NOMO-1 treated with DMSO at 0.1 percent for 48 hours (cell line): ENCODE results near the gene PGM5.
"Not testable (repeated sequence)": the region's sequence is repeated elsewhere in the genome, so short reads cannot be mapped to it uniquely, and the experiment has no call there.

Experiments used
- DNase-seq: peaks from one replicate; lab custom pipeline; 2025; ENCODE audit not compliant: unreplicated experiment; lab: John Stamatoyannopoulos, UW

PGM5 gene

GRCh38 chr9:68356380-68357118, at the start of gene PGM5:
Gene PGM5, plus strand, starts transcription at chr9:68356611. Its CDS starts 517 bp downstream, at chr9:68357128.
- not testable (repeated sequence) for DNase-seq

DNA sequence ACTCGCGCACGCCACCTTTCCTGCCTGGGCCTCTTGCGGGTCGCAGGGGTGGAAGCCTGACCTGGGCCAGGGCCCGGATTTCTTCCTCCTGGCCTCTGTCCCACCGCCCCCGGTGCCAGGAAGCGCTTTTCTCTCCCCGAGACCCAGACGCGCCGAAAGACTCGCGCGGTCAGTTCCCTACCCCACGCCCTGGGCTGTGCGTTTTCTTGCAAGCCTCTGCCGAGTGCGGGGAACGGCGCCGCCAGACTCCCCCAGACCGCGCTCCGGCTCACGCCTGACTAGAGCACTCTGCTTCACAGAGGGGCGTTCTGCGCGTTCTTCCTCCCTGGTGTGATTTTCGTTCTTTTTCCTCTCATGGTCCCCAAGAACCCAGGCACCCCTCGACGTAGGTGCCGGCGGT, 49.3 kb upstream of the PGM5 start:
- DNase-seq: not testable (repeated sequence)

DNA sequence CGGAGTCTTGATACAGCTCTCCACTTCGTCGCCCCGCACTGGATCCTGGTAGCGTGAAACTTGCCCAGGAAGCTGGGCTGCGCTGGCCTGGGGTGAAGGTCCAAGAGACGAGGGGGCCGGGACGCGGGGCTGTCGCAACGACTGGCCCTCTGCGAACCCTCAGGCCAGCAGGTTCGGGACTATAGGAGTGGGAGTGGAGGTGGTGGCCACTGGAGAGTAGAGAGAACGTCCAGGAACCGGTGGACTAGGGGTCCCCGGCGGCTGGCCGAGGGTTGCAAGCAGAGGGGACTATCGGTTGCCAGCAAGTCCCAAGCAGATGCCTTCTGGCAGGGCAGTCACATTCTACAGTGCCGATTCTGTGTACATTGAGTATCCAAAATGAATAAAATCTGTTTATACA, 48.8 kb upstream of the PGM5 start:
- not testable (repeated sequence) for DNase-seq

- DNase-seq: not testable (repeated sequence)
Observed at GRCh38 chr9:68311208-68311607, 45.2 kb upstream of the PGM5 start.

GRCh38 chr9:68318209-68318608, 38.2 kb upstream of the PGM5 start:
- not testable (repeated sequence) for DNase-seq

GRCh38 chr9:68323749-68324148, 32.7 kb upstream of the PGM5 start:
- not testable (repeated sequence) for DNase-seq

DNA sequence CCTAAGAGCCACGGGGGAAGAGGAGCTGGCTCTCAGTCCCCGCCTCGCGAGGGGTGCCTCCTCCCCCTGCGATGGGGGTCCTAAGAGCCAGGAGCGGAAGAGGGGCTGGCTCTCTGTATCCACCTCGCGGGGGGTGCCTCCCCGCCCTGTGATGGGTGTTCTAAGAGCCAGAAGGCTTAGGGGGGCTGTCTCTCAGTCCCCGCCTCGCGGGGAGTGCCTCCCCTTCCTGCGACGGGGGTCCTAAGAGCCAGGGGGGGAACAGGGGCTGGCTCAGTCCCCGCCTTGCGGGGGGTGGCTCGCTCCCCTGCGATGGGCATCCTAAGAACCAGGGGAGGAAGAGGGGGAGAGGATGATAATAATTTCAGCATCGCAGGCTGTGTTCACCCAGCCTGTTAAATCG, 31.9 kb upstream of the PGM5 start:
- not testable (repeated sequence) for DNase-seq

DNA sequence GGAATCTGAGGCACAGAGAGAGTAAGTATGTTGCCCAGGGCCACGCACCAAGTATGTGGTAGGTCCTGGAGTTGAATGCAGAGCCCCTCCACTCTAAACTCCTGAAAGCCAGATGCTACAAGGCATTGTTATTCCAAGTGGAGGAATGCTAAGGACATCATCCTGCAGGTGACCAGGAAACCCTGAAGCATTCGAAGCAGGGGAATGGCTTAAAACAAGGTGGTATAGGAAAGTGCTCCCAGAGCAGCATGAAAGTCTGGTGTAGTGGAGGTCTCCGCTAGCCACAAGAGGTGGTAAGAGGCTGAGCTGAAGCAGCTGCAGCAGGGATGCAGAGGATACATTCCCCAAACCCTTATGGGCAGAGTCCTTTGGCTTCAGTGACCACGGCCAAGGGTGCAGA, 27.3 kb upstream of the PGM5 start:
- not testable (repeated sequence) for DNase-seq

DNA sequence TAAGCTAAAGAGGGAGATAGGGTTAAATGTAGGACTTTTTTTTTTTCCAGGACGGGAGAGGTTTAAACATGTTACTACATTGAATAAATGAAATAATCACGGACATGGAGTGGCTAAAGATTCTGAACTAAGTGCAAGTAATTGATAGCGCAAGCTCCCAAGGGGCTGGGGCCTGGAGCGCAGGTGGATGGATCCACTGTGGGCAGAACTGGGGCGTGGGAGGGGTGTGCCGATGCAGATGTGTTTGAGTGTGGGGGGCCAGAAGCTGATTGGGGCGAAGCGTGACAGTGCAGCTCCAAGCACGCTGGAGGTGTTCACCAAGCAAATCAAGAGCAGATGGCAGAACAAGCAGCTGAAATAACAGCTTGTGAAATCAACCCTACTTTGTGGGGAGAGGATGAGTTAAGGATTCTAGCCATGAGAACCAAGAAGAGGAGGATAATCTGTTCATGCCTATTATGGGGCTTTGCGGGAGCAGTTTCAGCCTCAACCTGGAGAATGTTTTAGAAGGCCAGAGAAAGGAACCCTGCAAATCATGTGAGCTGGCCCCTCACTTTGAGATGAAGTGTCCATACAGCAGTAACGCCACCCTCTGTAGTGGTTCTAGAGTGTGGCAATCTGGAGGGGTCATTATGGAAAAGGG, 25.8 kb upstream of the PGM5 start:
- not testable (repeated sequence) for DNase-seq

DNA sequence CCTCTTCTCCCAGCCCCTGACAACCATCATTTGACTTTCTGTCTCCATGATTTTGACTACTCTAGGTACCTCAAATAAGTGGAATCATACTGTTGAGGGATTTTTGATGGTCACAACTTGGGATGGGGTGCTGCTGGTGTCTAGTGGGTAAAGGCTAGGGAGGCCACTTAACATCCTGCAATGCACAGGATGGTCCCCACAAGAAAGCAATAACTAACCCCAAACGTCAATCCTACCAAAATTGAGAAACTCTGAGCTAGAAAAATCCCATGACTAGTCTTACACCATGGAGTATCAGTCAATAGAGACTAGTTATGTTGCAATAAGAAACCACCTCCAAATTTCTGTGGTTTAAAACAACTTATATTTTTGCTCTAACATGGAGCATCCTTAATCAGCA, 24.3 kb upstream of the PGM5 start:
- not testable (repeated sequence) for DNase-seq

DNA sequence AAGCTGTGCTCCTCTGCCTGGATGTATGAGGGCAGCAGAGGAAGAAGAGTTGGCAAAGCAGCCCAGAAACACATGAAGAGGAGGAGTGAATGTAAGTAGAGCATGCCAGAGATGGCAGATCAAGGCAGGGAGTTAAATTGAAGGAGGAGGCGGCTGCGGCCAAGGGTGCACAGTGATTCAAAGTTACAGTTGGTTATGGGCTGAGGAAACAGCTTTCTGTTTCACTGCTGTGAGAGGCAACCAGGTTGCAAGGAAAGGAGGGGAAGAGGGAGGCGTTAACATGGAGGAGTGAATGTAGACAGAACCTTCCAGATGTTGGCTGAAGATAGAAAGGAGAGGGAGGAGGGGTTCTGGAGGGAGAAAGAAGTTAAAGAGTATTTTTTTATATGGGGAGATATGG, 20.5 kb upstream of the PGM5 start:
- not testable (repeated sequence) for DNase-seq

GRCh38 chr9:68336639-68337339, 19.6 kb upstream of the PGM5 start:
- not testable (repeated sequence) for DNase-seq

- DNase-seq: not testable (repeated sequence)
Observed at GRCh38 chr9:68338000-68338399, 18.4 kb upstream of the PGM5 start.

DNA sequence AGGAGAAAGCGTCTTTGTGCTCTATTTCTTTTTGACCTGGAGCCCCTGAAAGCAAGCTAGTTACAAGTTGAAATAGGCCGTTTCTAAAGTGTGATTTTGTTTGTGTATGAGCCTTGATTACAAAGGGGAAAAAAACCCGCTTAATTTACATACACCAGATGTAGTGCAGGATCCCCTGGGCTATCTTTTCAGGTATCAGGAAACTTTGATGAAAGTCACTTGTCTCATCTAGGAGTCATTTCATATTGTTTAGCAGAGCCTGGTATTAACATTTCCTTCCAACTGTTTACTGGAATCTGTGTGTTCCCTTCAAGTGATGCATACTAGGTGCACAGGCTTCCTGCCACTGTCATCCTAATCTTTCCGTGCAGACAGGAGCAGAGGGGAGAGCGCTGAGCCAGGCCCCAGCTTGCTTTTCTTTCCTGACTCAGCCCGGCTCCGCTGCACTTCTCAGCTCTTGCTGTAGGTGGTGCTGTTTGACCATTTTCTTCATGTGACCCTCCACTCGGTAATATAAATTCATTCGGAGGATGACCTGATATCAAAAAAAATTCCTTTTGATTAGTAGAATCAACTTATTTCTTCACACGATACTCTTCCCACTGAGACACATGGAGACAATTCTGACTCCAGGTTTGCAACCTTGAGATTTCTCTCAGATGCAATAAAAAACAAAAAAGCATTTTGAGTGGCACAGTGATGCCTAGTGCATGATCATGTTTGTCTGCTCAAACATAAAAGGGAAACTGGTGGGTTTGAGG, 14.0 kb upstream of the PGM5 start:
- not testable (repeated sequence) for DNase-seq

GRCh38 chr9:68343242-68343641, 13.2 kb upstream of the PGM5 start:
- DNase-seq: not testable (repeated sequence)

- DNase-seq: not testable (repeated sequence)
Observed at GRCh38 chr9:68343992-68344391, 12.4 kb upstream of the PGM5 start.

DNA sequence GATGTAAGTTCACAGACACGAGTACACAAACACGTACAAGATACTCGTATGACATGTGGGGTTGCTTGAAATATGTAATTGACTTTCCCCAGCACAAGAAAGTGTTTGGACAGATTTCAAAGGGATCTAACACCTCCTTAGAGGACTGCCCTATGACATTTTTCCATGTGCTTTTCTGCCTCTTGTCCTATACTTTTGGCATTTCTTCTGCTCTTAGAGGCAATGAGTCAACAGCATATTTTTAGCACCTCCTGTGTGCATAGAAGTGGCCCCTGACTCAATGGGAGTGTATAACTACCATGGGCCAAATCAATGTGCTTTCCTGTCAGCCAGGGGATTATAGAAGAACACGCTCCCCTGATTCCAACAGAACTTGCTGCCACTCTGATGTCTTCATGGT, 4.7 kb upstream of the PGM5 start:
- DNase-seq: not testable (repeated sequence)

GRCh38 chr9:68355993-68356379, 425 bp upstream of the PGM5 start:
- not testable (repeated sequence) for DNase-seq

DNA sequence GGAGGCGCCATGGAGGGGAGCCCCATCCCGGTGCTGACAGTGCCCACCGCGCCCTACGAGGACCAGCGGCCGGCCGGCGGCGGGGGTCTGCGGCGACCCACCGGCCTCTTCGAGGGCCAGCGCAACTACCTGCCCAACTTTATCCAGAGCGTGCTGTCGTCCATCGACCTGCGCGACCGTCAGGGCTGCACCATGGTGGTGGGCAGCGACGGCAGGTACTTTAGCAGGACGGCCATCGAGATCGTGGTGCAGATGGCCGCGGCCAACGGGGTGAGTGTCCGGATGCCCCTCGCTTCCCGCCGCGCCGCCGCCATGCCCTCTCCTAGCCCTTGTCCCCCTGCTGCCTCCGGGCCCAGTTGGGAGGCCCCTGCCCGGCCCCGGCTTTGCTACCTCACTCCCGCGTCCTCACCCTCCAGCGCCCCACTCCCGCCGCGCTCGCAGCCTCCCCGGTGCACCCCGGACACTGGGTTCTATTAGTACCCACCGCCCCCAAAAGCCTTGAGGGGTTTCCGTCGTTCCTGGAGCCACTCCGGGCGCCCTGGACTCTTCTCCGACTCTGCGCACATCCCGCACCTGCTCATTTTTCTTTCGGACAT, 806 bp downstream of the PGM5 start:
- not testable (repeated sequence) for DNase-seq

- DNase-seq: not testable (repeated sequence)
Observed at GRCh38 chr9:68366933-68367547, 10.6 kb downstream of the PGM5 start.
